Measurements from ENCODE around the gene CST3. TPM values are rescaled to one million over a fixed set of nuclear protein-coding genes. Genes with fewer than 3 reads are reported as not detected.
A peak's percentile ranks its signal among the peaks of the same experiment; 100 is the strongest.
"Not testable (repeated sequence)": the region's sequence is repeated elsewhere in the genome, so short reads cannot be mapped to it uniquely, and the experiment has no call there.

CST3 gene
- total RNA-seq, 1 donor, result 229 TPM

DNA sequence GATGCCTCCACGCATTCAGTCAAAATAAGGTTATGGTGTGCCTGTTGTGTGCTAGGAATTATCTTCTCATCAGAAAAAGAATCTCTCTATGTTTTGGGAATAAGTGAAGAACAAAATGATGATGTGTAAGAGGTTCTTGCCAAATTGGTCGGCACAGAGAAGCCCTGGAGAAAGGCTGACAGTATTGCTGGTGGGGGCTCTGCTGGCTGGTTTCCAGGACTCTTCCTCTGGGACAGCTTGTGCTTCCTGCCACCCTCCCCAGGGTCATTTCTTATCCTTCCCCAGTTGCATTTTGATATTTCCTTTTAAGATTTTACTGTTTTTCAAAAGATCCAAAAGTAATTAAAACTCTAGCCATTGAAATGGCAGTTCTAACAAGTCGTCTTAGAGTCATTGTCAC, 28.9 kb upstream of the CST3 start:
- no peaks in the 10 kb centered on the region for H3K79me2 ChIP-seq (ENCODE audit: insufficient read depth, low read length)
- H3K4me1 ChIP-seq (ENCODE audit: insufficient read depth, low read length), result no peaks in the 10 kb centered on the region
- H3K36me3 ChIP-seq (ENCODE audit: insufficient read depth, low read length), result no peaks in the 10 kb centered on the region
- no peak overlapping the region for H3K4me3 ChIP-seq (ENCODE audit: insufficient read depth, low read length)
- H3K27me3 ChIP-seq (ENCODE audit: insufficient read depth, low read length), result peaks cover 4% of the 10 kb centered on the region
- no peaks in the 10 kb centered on the region for H4K20me1 ChIP-seq (ENCODE audit: insufficient read depth, low read length)
- no peak overlapping the region for H2AFZ ChIP-seq (ENCODE audit: low read length)
- TF ChIP-seq, protein P1, sequence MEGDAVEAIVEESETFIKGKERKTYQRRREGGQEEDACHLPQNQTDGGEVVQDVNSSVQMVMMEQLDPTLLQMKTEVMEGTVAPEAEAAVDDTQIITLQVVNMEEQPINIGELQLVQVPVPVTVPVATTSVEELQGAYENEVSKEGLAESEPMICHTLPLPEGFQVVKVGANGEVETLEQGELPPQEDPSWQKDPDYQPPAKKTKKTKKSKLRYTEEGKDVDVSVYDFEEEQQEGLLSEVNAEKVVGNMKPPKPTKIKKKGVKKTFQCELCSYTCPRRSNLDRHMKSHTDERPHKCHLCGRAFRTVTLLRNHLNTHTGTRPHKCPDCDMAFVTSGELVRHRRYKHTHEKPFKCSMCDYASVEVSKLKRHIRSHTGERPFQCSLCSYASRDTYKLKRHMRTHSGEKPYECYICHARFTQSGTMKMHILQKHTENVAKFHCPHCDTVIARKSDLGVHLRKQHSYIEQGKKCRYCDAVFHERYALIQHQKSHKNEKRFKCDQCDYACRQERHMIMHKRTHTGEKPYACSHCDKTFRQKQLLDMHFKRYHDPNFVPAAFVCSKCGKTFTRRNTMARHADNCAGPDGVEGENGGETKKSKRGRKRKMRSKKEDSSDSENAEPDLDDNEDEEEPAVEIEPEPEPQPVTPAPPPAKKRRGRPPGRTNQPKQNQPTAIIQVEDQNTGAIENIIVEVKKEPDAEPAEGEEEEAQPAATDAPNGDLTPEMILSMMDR (IDR thresholded peaks at IDR 0.05; ENCODE audit: extremely low read depth, low read depth, low read length), result no peak
- H3K27ac ChIP-seq (ENCODE audit: low read depth, low read length), result no peak overlapping the region
- no peak overlapping the region for H3K4me2 ChIP-seq (ENCODE audit: insufficient read depth, low read length)
- no peaks in the 10 kb centered on the region for H3K9me3 ChIP-seq (ENCODE audit: low read depth, low read length)
- DNase-seq (ENCODE audit: insufficient read length, low spot score, missing footprints), result no peak

DNA sequence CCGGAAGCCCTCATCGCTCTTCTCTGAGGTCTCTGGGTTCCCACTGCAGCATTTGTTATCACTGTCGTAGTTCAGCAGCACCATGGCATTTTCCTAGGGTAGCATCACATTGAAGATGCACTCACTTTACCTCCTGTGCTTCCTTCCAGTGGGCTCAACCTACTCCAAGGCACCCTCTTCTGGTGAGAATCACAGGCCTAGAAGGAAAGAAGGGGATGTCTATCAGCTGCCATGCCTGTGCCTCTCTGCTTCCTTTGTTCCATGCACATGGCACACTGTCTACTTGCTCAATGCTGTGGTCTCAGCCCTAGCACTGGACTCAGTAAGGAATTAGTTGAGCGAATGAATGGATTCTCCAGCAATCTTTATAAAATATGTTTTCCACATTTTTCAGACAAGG, 28.4 kb upstream of the CST3 start:
- H3K36me3 ChIP-seq (ENCODE audit: insufficient read depth, low read length), result no peaks in the 10 kb centered on the region
- no peak overlapping the region for H3K4me3 ChIP-seq (ENCODE audit: insufficient read depth, low read length)
- DNase-seq (ENCODE audit: insufficient read length, low spot score, missing footprints), result peak; percentile 14
- no peaks in the 10 kb centered on the region for H3K79me2 ChIP-seq (ENCODE audit: insufficient read depth, low read length)
- H3K4me1 ChIP-seq (ENCODE audit: insufficient read depth, low read length), result no peaks in the 10 kb centered on the region
- H3K4me2 ChIP-seq (ENCODE audit: insufficient read depth, low read length), result no peak overlapping the region
- no peaks in the 10 kb centered on the region for H3K9me3 ChIP-seq (ENCODE audit: low read depth, low read length)
- H4K20me1 ChIP-seq (ENCODE audit: insufficient read depth, low read length), result no peaks in the 10 kb centered on the region
- no peak overlapping the region for H3K27ac ChIP-seq (ENCODE audit: low read depth, low read length)
- peaks cover 4% of the 10 kb centered on the region for H3K27me3 ChIP-seq (ENCODE audit: insufficient read depth, low read length)
- H2AFZ ChIP-seq (ENCODE audit: low read length), result no peak overlapping the region
- TF ChIP-seq, protein P1 (IDR thresholded peaks at IDR 0.05; ENCODE audit: extremely low read depth, low read depth, low read length), result peak; percentile 24

- Histone ChIP-seq H3K4me3 (ENCODE audit: insufficient read depth, low read length) (no peak overlapping the region), H3K9me3 (ENCODE audit: low read depth, low read length) (no peaks in the 10 kb centered on the region), H3K4me1 (ENCODE audit: insufficient read depth, low read length) (no peaks in the 10 kb centered on the region), H2AFZ (ENCODE audit: low read length) (no peak overlapping the region), H3K27me3 (ENCODE audit: insufficient read depth, low read length) (peaks cover 4% of the 10 kb centered on the region), H3K27ac (ENCODE audit: low read depth, low read length) (no peak overlapping the region), H3K79me2 (ENCODE audit: insufficient read depth, low read length) (no peaks in the 10 kb centered on the region), H3K4me2 (ENCODE audit: insufficient read depth, low read length) (no peak overlapping the region), H3K36me3 (ENCODE audit: insufficient read depth, low read length) (no peaks in the 10 kb centered on the region), H4K20me1 (ENCODE audit: insufficient read depth, low read length) (no peaks in the 10 kb centered on the region)
- TF ChIP-seq, protein P1 (IDR thresholded peaks at IDR 0.05; ENCODE audit: extremely low read depth, low read depth, low read length), result no peak
- no peak for DNase-seq (ENCODE audit: insufficient read length, low spot score, missing footprints)
Observed at GRCh38 chr20:23664954-23665353, 27.2 kb upstream of the CST3 start.

DNA sequence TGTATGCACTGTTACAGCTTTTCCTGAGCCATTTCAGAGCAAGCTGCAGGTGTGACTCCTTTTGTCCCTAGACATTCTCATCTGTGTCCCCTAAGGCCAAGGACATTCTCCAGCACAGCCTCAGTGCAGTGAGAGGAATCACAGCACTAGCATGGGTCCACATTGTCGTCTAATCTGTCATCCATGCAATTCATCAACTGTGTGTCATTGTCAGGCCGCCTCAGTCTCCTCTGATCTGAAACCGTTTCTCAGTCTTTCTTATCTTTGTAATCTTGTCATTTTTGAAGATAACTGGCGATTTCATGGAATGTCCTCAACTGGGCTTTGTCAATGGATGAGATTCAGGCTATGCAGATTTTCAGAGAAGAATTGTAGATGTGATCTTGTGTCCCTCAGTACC, 26.3 kb upstream of the CST3 start:
- not testable (repeated sequence) for H2AFZ ChIP-seq (ENCODE audit: low read length); H3K27me3 ChIP-seq (ENCODE audit: insufficient read depth, low read length); H3K4me1 ChIP-seq (ENCODE audit: insufficient read depth, low read length); H3K36me3 ChIP-seq (ENCODE audit: insufficient read depth, low read length); H4K20me1 ChIP-seq (ENCODE audit: insufficient read depth, low read length); H3K9me3 ChIP-seq (ENCODE audit: low read depth, low read length); H3K4me3 ChIP-seq (ENCODE audit: insufficient read depth, low read length); DNase-seq (ENCODE audit: insufficient read length, low spot score, missing footprints); H3K27ac ChIP-seq (ENCODE audit: low read depth, low read length); H3K4me2 ChIP-seq (ENCODE audit: insufficient read depth, low read length); H3K79me2 ChIP-seq (ENCODE audit: insufficient read depth, low read length)
